GM12878 (cell line): ENCODE measurements around the gene CAT. TPM values are rescaled to one million over a fixed set of nuclear protein-coding genes. Genes with fewer than 3 reads are reported as not detected.

ENCODE experiments used
- ATAC-seq: fragments of 200-7000 bp; cut with Tn5 transposase; 3 replicates; pipeline ENCODE4 v1.9.1; 2020; ENCODE audit warnings: mild to moderate bottlenecking, moderate library complexity
- BruUV-seq: library from RNA; stranded (reverse); fragments of 400-500 nt; replicated peaks from 2 replicates; lab custom pipeline; 2021; lab: Mats Ljungman, UMichigan
- CTCF ChIA-PET: fragments of 300-600 bp; sonication (Branson Sonifier 250); formaldehyde crosslinking; extraction: SDS; loops from one replicate; lab custom pipeline; 2021; ENCODE audit warnings: inconsistent platforms; lab: Yijun Ruan, JAX
- POLR2A ChIA-PET: fragments of 350-600 bp; formaldehyde crosslinking; extraction: SDS; loops from one replicate; lab custom pipeline; 2021; ENCODE audit warnings: inconsistent platforms; lab: Charles Lee
- RAD21 ChIA-PET: fragments of 300-600 bp; sonication (Branson Sonifier 250); formaldehyde crosslinking; loops from one replicate; lab custom pipeline; 2023; ENCODE audit warnings: antibody characterized with exemption; ENCODE audit not compliant: unreplicated experiment; lab: Charles Lee
- SMC1A ChIA-PET: fragments of 300-600 bp; sonication (Branson Sonifier 250); formaldehyde crosslinking; loops from one replicate; lab custom pipeline; 2023; ENCODE audit not compliant: unreplicated experiment, uncharacterized antibody; lab: Charles Lee
- DNase-seq: peaks from one replicate; pipeline ENCODE4 v3.0.0-alpha.2; 2011; ENCODE audit warnings: low read depth, low spot score
- FAIRE-seq: peaks from 3 replicates; lab custom pipeline; 2011; peaks lifted over from hg19 to GRCh38; lab: Jason Lieb, UNC
- H2AFZ ChIP-seq: 2 replicates; pipeline ENCODE4 v1.6.0; 2011; ENCODE audit warnings: low read depth, low read length, control low read depth; ENCODE audit not compliant: control insufficient read depth
- H3K27ac ChIP-seq: 2 replicates; pipeline ENCODE4 v1.5.1; 2011; ENCODE audit warnings: control low read depth; ENCODE audit not compliant: control insufficient read depth, insufficient read depth
- H3K27me3 ChIP-seq, 2 experiments: replicated peaks in 1 of 2; 2 replicates each; pipeline versions ENCODE4 v1.6.0 to v1.6.1; 2011; ENCODE audit warnings: low read length in 1 of 2; ENCODE audit not compliant: control insufficient read depth in 2 of 2, insufficient read depth in 2 of 2
- H3K36me3 ChIP-seq, 2 experiments: 2 replicates each; pipeline ENCODE4 v1.5.1; 2011; ENCODE audit warnings: low read length in 1 of 2; ENCODE audit not compliant: control insufficient read depth in 2 of 2, insufficient read depth in 2 of 2
- H3K4me1 ChIP-seq: 2 replicates; pipeline ENCODE4 v1.6.1; 2011; ENCODE audit warnings: mild to moderate bottlenecking, low read length, moderate library complexity, mixed read lengths; ENCODE audit not compliant: control insufficient read depth, insufficient read depth
- H3K4me2 ChIP-seq: 2 replicates; pipeline ENCODE4 v1.6.0; 2011; ENCODE audit warnings: control low read depth; ENCODE audit not compliant: control insufficient read depth, insufficient read depth
- H3K4me3 ChIP-seq: fragments of 200-600 bp; sonication (generic); 2 replicates; pipeline ENCODE4 v1.5.1; 2016
- H3K79me2 ChIP-seq: 2 replicates; pipeline ENCODE4 v1.6.0; 2011; ENCODE audit warnings: low read length; ENCODE audit not compliant: control insufficient read depth, insufficient read depth
- H3K9ac ChIP-seq: 2 replicates; pipeline ENCODE4 v1.8.0; 2011; ENCODE audit warnings: low read length, control low read depth, mixed read lengths; ENCODE audit not compliant: control insufficient read depth, insufficient read depth
- H3K9me3 ChIP-seq: replicated peaks from 3 replicates; pipeline ENCODE4 v1.5.1; 2011; ENCODE audit warnings: mild to moderate bottlenecking, low read length; ENCODE audit not compliant: control insufficient read depth, insufficient read depth
- H4K20me1 ChIP-seq: 2 replicates; pipeline ENCODE4 v1.6.0; 2011; ENCODE audit not compliant: control insufficient read depth, insufficient read depth
- ATF7 ChIP-seq: fragments of 450-650 bp; IDR thresholded peaks from 2 replicates; pipeline ENCODE4 v1.6.1; 2016; ENCODE audit warnings: low read depth, mild to moderate bottlenecking
- BCL11A ChIP-seq: IDR thresholded peaks from 2 replicates; pipeline ENCODE4 v1.6.1; 2011; ENCODE audit warnings: low read depth, low read length
- DPF2 ChIP-seq: fragments of 450-650 bp; IDR thresholded peaks from 2 replicates; pipeline ENCODE4 v1.6.1; 2017; ENCODE audit warnings: mild to moderate bottlenecking
- EGR1 ChIP-seq, 2 experiments: IDR thresholded peaks; 1 replicate in 1 of 2; 2 replicates in 1 of 2; pipeline ENCODE4 v1.6.1; 2011 to 2012; ENCODE audit warnings: low read depth in 2 of 2, low read length in 2 of 2, borderline replicate concordance in 1 of 2, mild to moderate bottlenecking in 1 of 2, moderate library complexity in 1 of 2
- ESRRA ChIP-seq: IDR thresholded peaks from 2 replicates; pipeline ENCODE4 v1.6.1; 2012; ENCODE audit warnings: mild to moderate bottlenecking, low read length, improper control_type of control experiment
- GABPA ChIP-seq: IDR thresholded peaks from 2 replicates; pipeline ENCODE4 v1.6.1; 2014; ENCODE audit warnings: antibody characterized with exemption, low read depth, mild to moderate bottlenecking, inconsistent platforms
- KAT2A ChIP-seq: conservative IDR thresholded peaks from 2 replicates; pipeline ENCODE4 v1.6.1; 2011; ENCODE audit warnings: low read depth, low read length; ENCODE audit not compliant: control insufficient read depth
- KDM1A ChIP-seq: fragments of 200-600 bp; sonication (generic); IDR thresholded peaks from 2 replicates; pipeline ENCODE4 v1.6.1; 2016; ENCODE audit warnings: borderline replicate concordance
- MTA2 ChIP-seq: fragments of 450-650 bp; IDR thresholded peaks from 2 replicates; pipeline ENCODE4 v1.6.1; 2016; ENCODE audit warnings: low read depth, mild to moderate bottlenecking, moderate library complexity
- RB1 ChIP-seq: fragments of 450-650 bp; formaldehyde crosslinking; IDR thresholded peaks from 2 replicates; pipeline ENCODE4 v1.6.1; 2017; ENCODE audit warnings: mild to moderate bottlenecking, borderline replicate concordance
- SIN3A ChIP-seq: IDR thresholded peaks from 2 replicates; pipeline ENCODE4 v1.6.1; 2012; ENCODE audit warnings: low read depth, low read length, improper control_type of control experiment
- SMARCA5 ChIP-seq: fragments of 450-650 bp; IDR thresholded peaks from 2 replicates; pipeline ENCODE4 v1.6.1; 2017; ENCODE audit warnings: mild to moderate bottlenecking
- SUPT20H ChIP-seq: IDR thresholded peaks from 2 replicates; pipeline ENCODE4 v1.6.1; 2011; ENCODE audit warnings: low read depth, mild to moderate bottlenecking, low read length, moderate library complexity, borderline replicate concordance; ENCODE audit not compliant: control insufficient read depth
- TCF3 ChIP-seq: IDR thresholded peaks from 2 replicates; pipeline ENCODE4 v1.6.1; 2012; ENCODE audit warnings: low read depth, mild to moderate bottlenecking, low read length, borderline replicate concordance; ENCODE audit not compliant: insufficient read depth
- TCF7 ChIP-seq: IDR thresholded peaks from 2 replicates; pipeline ENCODE4 v1.6.1; 2014; ENCODE audit warnings: antibody characterized with exemption, borderline replicate concordance
- in situ Hi-C: fragments of 300-500 bp; cut with MboI; formaldehyde crosslinking; loops from 9 replicates; pipeline ENCODE4 v1.14.3; 2018; ENCODE audit warnings: mixed read lengths
- intact Hi-C: fragments of 100-400 bp; cut with micrococcal nuclease; formaldehyde crosslinking; loops from one replicate; pipeline ENCODE4 v1.14.2; 2022; ENCODE audit not compliant: unreplicated experiment
- polyA plus RNA-seq, 11 experiments: library from polyadenylated mRNA; depleted of rRNA in 4 of 11; unstranded in 6 of 11; stranded (reverse) in 5 of 11; fragments of >200 nt; fragmentation: Nextera tagmentation in 4 of 11; fragmentation: Illumina TruSeq in 1 of 11; extraction: Ambion mirVana in 4 of 11; extraction: Trizol in 1 of 11; gene quantifications; 1 replicate in 1 of 11; 2 replicates in 10 of 11; pipeline versions ENCODE4 v1.2.1 to v1.2.3, GENCODE V29; 2011 to 2016; ENCODE audit warnings: inconsistent platforms in 2 of 11, missing spikeins in 2 of 11, low read depth in 1 of 11
- total RNA-seq, 4 experiments: library from RNA; depleted of rRNA in 3 of 4; stranded (reverse); fragments of >200 nt in 3 of 4; fragmentation: Illumina TruSeq in 1 of 4; extraction: Trizol in 1 of 4; gene quantifications; 2 replicates each; pipeline versions ENCODE4 v1.2.1 to v1.2.3, GENCODE V29; 2013 to 2021
- TF ChIP-seq, protein P1 (sequence below): IDR thresholded peaks from 2 replicates; pipeline ENCODE4 v1.6.1; 2012; ENCODE audit warnings: low read depth, low read length, improper control_type of control experiment
- TF ChIP-seq, protein P2 (sequence below): IDR thresholded peaks from 2 replicates; pipeline ENCODE4 v1.6.1; 2012; ENCODE audit warnings: low read depth, low read length, improper control_type of control experiment
- TF ChIP-seq, protein P3 (sequence below), 3 experiments: IDR thresholded peaks in 2 of 3; conservative IDR thresholded peaks in 1 of 3; 2 replicates each; pipeline ENCODE4 v1.5.1; 2011; ENCODE audit warnings: low read depth in 3 of 3, low read length in 3 of 3, mild to moderate bottlenecking in 3 of 3, control low read depth in 2 of 3, moderate library complexity in 2 of 3, inconsistent platforms in 1 of 3, mixed read lengths in 1 of 3; ENCODE audit not compliant: control insufficient read depth in 2 of 3, insufficient read depth in 1 of 3; ENCODE audit errors: extremely low read depth in 1 of 3

The CAT gene
- total and polyA plus RNA-seq, 10 of the 15 experiments (the other 5 are each of a cell fraction or from before 2014, with no cell fraction given), result 22.4 to 71.3 (median 33.6) TPM

DNA sequence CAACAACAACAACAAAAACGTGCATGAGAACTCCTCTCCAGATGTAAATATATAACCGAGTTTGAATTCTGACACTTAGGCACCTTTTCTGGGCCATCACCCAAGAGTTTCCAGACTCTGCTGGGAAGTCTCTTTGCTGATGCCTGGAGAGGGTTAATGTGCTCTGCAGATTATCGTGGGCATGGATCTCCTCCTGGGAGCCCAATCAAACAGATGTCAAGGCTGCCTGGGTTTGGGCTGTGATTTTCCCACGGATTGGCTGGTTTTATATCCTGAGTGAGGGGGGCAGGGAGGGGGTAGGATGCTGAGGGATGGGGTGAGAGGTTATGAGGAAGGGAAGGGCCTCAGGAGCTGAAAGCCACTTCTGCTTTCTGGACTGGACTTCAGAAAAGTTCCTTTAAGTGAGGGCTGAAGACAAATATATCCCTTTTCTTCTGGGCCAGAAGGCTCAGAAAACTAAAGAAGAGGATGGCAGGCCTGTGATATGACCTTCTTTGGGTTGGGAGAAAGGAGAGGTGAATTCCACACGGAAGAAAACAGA is 70.7 kb downstream of the CAT start (continued):
- TF ChIP-seq ATF7 (no peak), SUPT20H (no peak), KDM1A (no peak), RB1 (no peak), TCF3 (no peak), DPF2 (no peak), EGR1 (IDR thresholded peaks at IDR 0.05; ENCODE audit: borderline replicate concordance in 1 of 2, low read depth in 2 of 2, low read length in 2 of 2) (no peak), ESRRA (no peak)
- TF ChIP-seq, protein P1, sequence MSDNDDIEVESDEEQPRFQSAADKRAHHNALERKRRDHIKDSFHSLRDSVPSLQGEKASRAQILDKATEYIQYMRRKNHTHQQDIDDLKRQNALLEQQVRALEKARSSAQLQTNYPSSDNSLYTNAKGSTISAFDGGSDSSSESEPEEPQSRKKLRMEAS, result no peak
- TF ChIP-seq, protein P2, sequence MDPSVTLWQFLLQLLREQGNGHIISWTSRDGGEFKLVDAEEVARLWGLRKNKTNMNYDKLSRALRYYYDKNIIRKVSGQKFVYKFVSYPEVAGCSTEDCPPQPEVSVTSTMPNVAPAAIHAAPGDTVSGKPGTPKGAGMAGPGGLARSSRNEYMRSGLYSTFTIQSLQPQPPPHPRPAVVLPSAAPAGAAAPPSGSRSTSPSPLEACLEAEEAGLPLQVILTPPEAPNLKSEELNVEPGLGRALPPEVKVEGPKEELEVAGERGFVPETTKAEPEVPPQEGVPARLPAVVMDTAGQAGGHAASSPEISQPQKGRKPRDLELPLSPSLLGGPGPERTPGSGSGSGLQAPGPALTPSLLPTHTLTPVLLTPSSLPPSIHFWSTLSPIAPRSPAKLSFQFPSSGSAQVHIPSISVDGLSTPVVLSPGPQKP, result no peak

DNA sequence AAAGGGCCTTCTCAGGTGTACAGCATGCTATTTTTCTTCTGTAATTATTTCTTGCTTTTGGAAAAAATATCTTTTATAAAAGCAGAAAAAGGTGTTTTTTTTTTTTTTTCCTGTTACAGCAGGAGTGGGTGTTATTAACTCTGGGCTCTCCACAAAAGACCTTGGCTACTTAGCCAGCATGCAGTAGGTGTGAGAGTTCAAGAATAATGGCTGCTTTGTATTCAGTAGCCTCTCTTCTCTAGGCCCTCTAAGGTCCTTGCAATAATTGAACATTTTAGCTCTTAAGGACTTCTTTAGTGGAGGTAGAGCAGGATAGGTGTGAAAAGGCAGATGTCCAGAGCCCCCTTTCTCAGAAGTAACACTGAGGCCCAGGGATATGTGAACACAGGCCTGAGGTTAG is 71.5 kb downstream of the CAT start:
- Histone ChIP-seq H3K4me3 (no peak overlapping the region), H3K9ac (no peak overlapping the region), H3K27me3 (no peaks in the 10 kb centered on the region), H3K79me2 (no peaks in the 10 kb centered on the region), H4K20me1 (no peaks in the 10 kb centered on the region), H3K9me3 (no peaks in the 10 kb centered on the region)
- SMC1A ChIA-PET, result no interaction called here
- in situ Hi-C loops, result loop anchor here (10.0 kb wide), 1 partner anchor 885 kb away; no protein-coding TSS in a partner anchor
- FAIRE-seq, result no peak
- BruUV-seq, result no TSS peak
- ATAC-seq, result no peak
- intact Hi-C loops, result loop anchor here (5.0 kb wide), 1 partner anchor 882 kb away; no protein-coding TSS in a partner anchor
- TF ChIP-seq SMARCA5 (no peak), BCL11A (no peak), TCF7 (no peak), GABPA (no peak), SIN3A (no peak), KAT2A (no peak), MTA2 (no peak)
- TF ChIP-seq, protein P3, sequence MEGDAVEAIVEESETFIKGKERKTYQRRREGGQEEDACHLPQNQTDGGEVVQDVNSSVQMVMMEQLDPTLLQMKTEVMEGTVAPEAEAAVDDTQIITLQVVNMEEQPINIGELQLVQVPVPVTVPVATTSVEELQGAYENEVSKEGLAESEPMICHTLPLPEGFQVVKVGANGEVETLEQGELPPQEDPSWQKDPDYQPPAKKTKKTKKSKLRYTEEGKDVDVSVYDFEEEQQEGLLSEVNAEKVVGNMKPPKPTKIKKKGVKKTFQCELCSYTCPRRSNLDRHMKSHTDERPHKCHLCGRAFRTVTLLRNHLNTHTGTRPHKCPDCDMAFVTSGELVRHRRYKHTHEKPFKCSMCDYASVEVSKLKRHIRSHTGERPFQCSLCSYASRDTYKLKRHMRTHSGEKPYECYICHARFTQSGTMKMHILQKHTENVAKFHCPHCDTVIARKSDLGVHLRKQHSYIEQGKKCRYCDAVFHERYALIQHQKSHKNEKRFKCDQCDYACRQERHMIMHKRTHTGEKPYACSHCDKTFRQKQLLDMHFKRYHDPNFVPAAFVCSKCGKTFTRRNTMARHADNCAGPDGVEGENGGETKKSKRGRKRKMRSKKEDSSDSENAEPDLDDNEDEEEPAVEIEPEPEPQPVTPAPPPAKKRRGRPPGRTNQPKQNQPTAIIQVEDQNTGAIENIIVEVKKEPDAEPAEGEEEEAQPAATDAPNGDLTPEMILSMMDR (IDR thresholded peaks at IDR 0.05 in 2 of 3, conservative IDR thresholded peaks at IDR 0.05 in 1 of 3; ENCODE audit: control insufficient read depth in 2 of 3, extremely low read depth in 1 of 3, insufficient read depth in 1 of 3, low read depth in 3 of 3, low read length in 3 of 3), result no peak
- TF ChIP-seq, all 136 proteins: peak for 0
- no peaks in the 10 kb centered on the region for H3K4me1 ChIP-seq
- POLR2A ChIA-PET, result no interaction called here
- H3K4me2 ChIP-seq, result no peak overlapping the region
- H3K27ac ChIP-seq, result no peak overlapping the region
- H2AFZ ChIP-seq, result no peak overlapping the region
- DNase-seq, result no peak
- RAD21 ChIA-PET, result no interaction called here
- CTCF ChIA-PET, result interaction anchor here (0.9 kb wide), 1 partner anchor 380 kb away, joined by 3 read pairs; no protein-coding TSS in a partner anchor
- no peaks in the 10 kb centered on the region for H3K36me3 ChIP-seq
